ENCODE measurements around the gene TRDN.
A peak's percentile ranks its signal among the peaks of the same experiment; 100 is the strongest.
"Not testable (repeated sequence)": the region's sequence is repeated elsewhere in the genome, so short reads cannot be mapped to it uniquely, and the experiment has no call there.

TRDN gene

GRCh38 chr6:123509112-123509511, 127.6 kb downstream of the TRDN start:
- DNase-seq (ENCODE audit: low spot score), result no peak

GRCh38 chr6:123508290-123508689, 128.5 kb downstream of the TRDN start:
- no peak for DNase-seq (ENCODE audit: low spot score)

- DNase-seq (ENCODE audit: low spot score), result no peak
Observed at GRCh38 chr6:123507582-123507981, 129.2 kb downstream of the TRDN start.

GRCh38 chr6:123503619-123504018, 133.1 kb downstream of the TRDN start:
- no peak for DNase-seq (ENCODE audit: low spot score)

- no peak for DNase-seq (ENCODE audit: low spot score)
Observed at GRCh38 chr6:123497025-123497424, 139.7 kb downstream of the TRDN start.

GRCh38 chr6:123489589-123489988, 147.2 kb downstream of the TRDN start:
- no peak for DNase-seq (ENCODE audit: low spot score)

GRCh38 chr6:123480986-123481385, 155.8 kb downstream of the TRDN start:
- peak; percentile 50 for DNase-seq (ENCODE audit: low spot score)

- DNase-seq (ENCODE audit: low spot score), result not testable (repeated sequence)
Observed at GRCh38 chr6:123472025-123472702, 164.6 kb downstream of the TRDN start.

- DNase-seq (ENCODE audit: low spot score), result no peak
Observed at GRCh38 chr6:123467392-123467791, 169.4 kb downstream of the TRDN start.

- no peak for DNase-seq (ENCODE audit: low spot score)
Observed at GRCh38 chr6:123462152-123462551, 174.6 kb downstream of the TRDN start.

- DNase-seq (ENCODE audit: low spot score), result no peak
Observed at GRCh38 chr6:123458218-123458617, 178.5 kb downstream of the TRDN start.

- DNase-seq (ENCODE audit: low spot score), result no peak
Observed at GRCh38 chr6:123456836-123457235, 179.9 kb downstream of the TRDN start.

- DNase-seq (ENCODE audit: low spot score), result no peak
Observed at GRCh38 chr6:123454448-123454847, 182.3 kb downstream of the TRDN start.

GRCh38 chr6:123453071-123453470, 183.7 kb downstream of the TRDN start:
- not testable (repeated sequence) for DNase-seq (ENCODE audit: low spot score)

- no peak for DNase-seq (ENCODE audit: low spot score)
Observed at GRCh38 chr6:123448306-123448884, 188.4 kb downstream of the TRDN start.

- DNase-seq (ENCODE audit: low spot score), result no peak
Observed at GRCh38 chr6:123447315-123447937, 189.3 kb downstream of the TRDN start.

- DNase-seq (ENCODE audit: low spot score), result no peak
Observed at GRCh38 chr6:123439371-123439770, 197.4 kb downstream of the TRDN start.

GRCh38 chr6:123434186-123434585, 202.6 kb downstream of the TRDN start:
- no peak for DNase-seq (ENCODE audit: low spot score)

- DNase-seq (ENCODE audit: low spot score), result no peak
Observed at GRCh38 chr6:123430970-123431369, 205.8 kb downstream of the TRDN start.

- no peak for DNase-seq (ENCODE audit: low spot score)
Observed at GRCh38 chr6:123427008-123427407, 209.7 kb downstream of the TRDN start.

- DNase-seq (ENCODE audit: low spot score), result no peak
Observed at GRCh38 chr6:123423130-123423529, 213.6 kb downstream of the TRDN start.

- no peak for DNase-seq (ENCODE audit: low spot score)
Observed at GRCh38 chr6:123420512-123420911, 216.2 kb downstream of the TRDN start.

- no peak for DNase-seq (ENCODE audit: low spot score)
Observed at GRCh38 chr6:123418071-123418470, 218.7 kb downstream of the TRDN start.

Measured in SK-N-DZ (cell line).